ENCODE data around the gene ZC3H11A. TPM values are rescaled to one million over a fixed set of nuclear protein-coding genes. Genes with fewer than 3 reads are reported as not detected.
"Not testable (repeated sequence)": the region's sequence is repeated elsewhere in the genome, so short reads cannot be mapped to it uniquely, and the experiment has no call there.

ZC3H11A gene
- total RNA-seq, 1 experiment from 2014 or later: 95.9 TPM

DNA sequence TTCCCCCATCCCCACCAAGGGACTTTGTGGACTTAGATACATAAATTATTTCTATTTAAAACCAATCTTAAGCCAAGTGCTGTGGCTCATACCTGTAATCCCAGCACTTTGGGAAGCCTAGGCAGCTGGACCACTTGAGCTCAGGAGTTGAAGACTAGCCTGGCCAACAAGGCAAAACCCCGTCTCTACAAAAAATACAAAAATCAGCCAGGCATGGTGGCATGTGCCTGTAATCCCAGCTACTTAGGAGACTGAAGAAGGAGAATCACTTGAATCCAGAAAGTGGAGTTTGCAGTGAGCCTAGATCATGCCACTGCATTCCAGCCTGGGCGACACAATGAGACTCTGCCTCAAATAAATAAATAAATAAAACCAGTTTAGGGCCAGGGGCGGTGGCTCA is 34.9 kb upstream of the ZC3H11A start:
- Histone ChIP-seq H2BK5ac (ENCODE audit: insufficient read length, low read length) (no peak overlapping the region), H4K5ac (ENCODE audit: insufficient read length, low read depth, low read length) (no peak overlapping the region), H3K23me2 (ENCODE audit: insufficient read length, low read depth, low read length, poor library complexity, severe bottlenecking) (no peaks in the 10 kb centered on the region), H4K8ac (replicated peaks; ENCODE audit: insufficient read length, low read depth, low read length) (no peak overlapping the region), H3K23ac (ENCODE audit: insufficient read length, low read depth, low read length) (no peak overlapping the region), H3K79me2 (ENCODE audit: insufficient read depth, low read length) (no peaks in the 10 kb centered on the region), H2AK5ac (ENCODE audit: insufficient read length, low read length) (no peak overlapping the region), H4K91ac (ENCODE audit: insufficient read length, low read depth, low read length) (no peak overlapping the region), H3K56ac (ENCODE audit: insufficient read length, low read depth, low read length) (no peak overlapping the region), H3K4ac (ENCODE audit: low read depth, low read length) (no peak overlapping the region), H3K79me1 (ENCODE audit: insufficient read depth, low read depth, low read length, poor library complexity, severe bottlenecking) (no peaks in the 10 kb centered on the region), H2BK12ac (ENCODE audit: insufficient read length, low read depth, low read length) (no peak overlapping the region), H3K18ac (ENCODE audit: insufficient read length, low read depth, low read length) (no peak overlapping the region), H3K14ac (ENCODE audit: insufficient read depth, low read length) (no peak overlapping the region), H3K4me2 (ENCODE audit: insufficient read depth, insufficient read length, low read length) (no peak overlapping the region), H3K9ac (ENCODE audit: extremely low read depth, insufficient read length, low read length) (no peak overlapping the region), H3K27ac (ENCODE audit: insufficient read length, low read depth, low read length) (no peak overlapping the region), H3K27me3 (ENCODE audit: insufficient read depth, low read length) (no peaks in the 10 kb centered on the region), H3K9me3 (ENCODE audit: control insufficient read depth, low read depth, low read length) (no peaks in the 10 kb centered on the region), H2BK20ac (ENCODE audit: low read depth, low read length, poor library complexity, severe bottlenecking) (no peak overlapping the region), H4K20me1 (ENCODE audit: control insufficient read depth, insufficient read depth, insufficient read length) (no peaks in the 10 kb centered on the region), H2BK120ac (ENCODE audit: low read depth, low read length, poor library complexity, severe bottlenecking) (no peak overlapping the region), H3K4me1 (ENCODE audit: insufficient read depth, low read length) (no peaks in the 10 kb centered on the region), H2BK15ac (ENCODE audit: low read depth, low read length) (no peak overlapping the region), H3T11ph (ENCODE audit: low read length) (no peak overlapping the region), H2AFZ (ENCODE audit: low read length) (no peak overlapping the region)
- WGBS (ENCODE audit: extremely low coverage, insufficient read length, low lambda C conversion rate): no CpG with 5 or more reads among the region's 3 CpGs
- H3K9me3 Mint-ChIP-seq: no peaks in the 10 kb centered on the region
- TF ChIP-seq, protein P1, sequence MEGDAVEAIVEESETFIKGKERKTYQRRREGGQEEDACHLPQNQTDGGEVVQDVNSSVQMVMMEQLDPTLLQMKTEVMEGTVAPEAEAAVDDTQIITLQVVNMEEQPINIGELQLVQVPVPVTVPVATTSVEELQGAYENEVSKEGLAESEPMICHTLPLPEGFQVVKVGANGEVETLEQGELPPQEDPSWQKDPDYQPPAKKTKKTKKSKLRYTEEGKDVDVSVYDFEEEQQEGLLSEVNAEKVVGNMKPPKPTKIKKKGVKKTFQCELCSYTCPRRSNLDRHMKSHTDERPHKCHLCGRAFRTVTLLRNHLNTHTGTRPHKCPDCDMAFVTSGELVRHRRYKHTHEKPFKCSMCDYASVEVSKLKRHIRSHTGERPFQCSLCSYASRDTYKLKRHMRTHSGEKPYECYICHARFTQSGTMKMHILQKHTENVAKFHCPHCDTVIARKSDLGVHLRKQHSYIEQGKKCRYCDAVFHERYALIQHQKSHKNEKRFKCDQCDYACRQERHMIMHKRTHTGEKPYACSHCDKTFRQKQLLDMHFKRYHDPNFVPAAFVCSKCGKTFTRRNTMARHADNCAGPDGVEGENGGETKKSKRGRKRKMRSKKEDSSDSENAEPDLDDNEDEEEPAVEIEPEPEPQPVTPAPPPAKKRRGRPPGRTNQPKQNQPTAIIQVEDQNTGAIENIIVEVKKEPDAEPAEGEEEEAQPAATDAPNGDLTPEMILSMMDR (conservative IDR thresholded peaks at IDR 0.05): no peak
- no peaks in the 10 kb centered on the region for H3K27me3 Mint-ChIP-seq (ENCODE audit: low read depth)
- no peak overlapping the region for H3K27ac Mint-ChIP-seq
- H3K4me3 Mint-ChIP-seq: no peak overlapping the region
- no peaks in the 10 kb centered on the region for H3K36me3 Mint-ChIP-seq (ENCODE audit: insufficient read depth in 1 of 3, low read depth in 3 of 3)
- peaks cover 3 to 6% of the 10 kb centered on the region in 2 experiments; a peak in 2 of 4 replicates for H3K4me1 Mint-ChIP-seq
- no peak for DNase-seq

DNA sequence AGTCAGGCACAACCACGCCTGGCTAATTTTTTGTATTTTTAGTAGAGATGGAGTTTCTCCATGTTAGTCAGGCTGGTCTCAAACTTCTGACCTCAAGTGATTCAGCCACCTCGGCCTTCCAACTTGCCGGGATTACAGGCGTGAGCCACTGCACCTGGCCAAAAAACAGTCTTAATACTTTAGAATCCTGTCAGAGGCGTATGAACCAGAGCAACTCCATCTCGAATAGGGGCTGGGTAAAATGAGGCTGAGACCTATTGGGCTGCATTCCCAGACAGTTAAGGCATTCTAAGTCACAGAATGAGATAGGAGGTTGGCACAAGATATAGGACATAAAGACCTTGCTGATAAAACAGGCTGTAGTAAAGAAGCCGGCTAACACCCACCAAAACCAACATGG is 33.5 kb upstream of the ZC3H11A start:
- not testable (repeated sequence) for H3K27ac Mint-ChIP-seq; DNase-seq; H3K36me3 Mint-ChIP-seq (ENCODE audit: insufficient read depth in 1 of 3, low read depth in 3 of 3); H3K23me2 ChIP-seq (ENCODE audit: insufficient read length, low read depth, low read length, poor library complexity, severe bottlenecking); H2BK20ac ChIP-seq (ENCODE audit: low read depth, low read length, poor library complexity, severe bottlenecking); H3K14ac ChIP-seq (ENCODE audit: insufficient read depth, low read length); H3K4me1 ChIP-seq (ENCODE audit: insufficient read depth, low read length); H3T11ph ChIP-seq (ENCODE audit: low read length); H2AK5ac ChIP-seq (ENCODE audit: insufficient read length, low read length); H4K8ac ChIP-seq (replicated peaks; ENCODE audit: insufficient read length, low read depth, low read length); H3K23ac ChIP-seq (ENCODE audit: insufficient read length, low read depth, low read length); H2BK15ac ChIP-seq (ENCODE audit: low read depth, low read length); H3K4me3 Mint-ChIP-seq; H3K27me3 Mint-ChIP-seq (ENCODE audit: low read depth); H4K5ac ChIP-seq (ENCODE audit: insufficient read length, low read depth, low read length); H3K4ac ChIP-seq (ENCODE audit: low read depth, low read length); H3K79me1 ChIP-seq (ENCODE audit: insufficient read depth, low read depth, low read length, poor library complexity, severe bottlenecking); H4K20me1 ChIP-seq (ENCODE audit: control insufficient read depth, insufficient read depth, insufficient read length); H3K4me1 Mint-ChIP-seq; H2BK12ac ChIP-seq (ENCODE audit: insufficient read length, low read depth, low read length); H4K91ac ChIP-seq (ENCODE audit: insufficient read length, low read depth, low read length); H3K9me3 ChIP-seq (ENCODE audit: control insufficient read depth, low read depth, low read length); H3K18ac ChIP-seq (ENCODE audit: insufficient read length, low read depth, low read length); H3K27me3 ChIP-seq (ENCODE audit: insufficient read depth, low read length); H3K9me3 Mint-ChIP-seq; H3K56ac ChIP-seq (ENCODE audit: insufficient read length, low read depth, low read length); H3K4me2 ChIP-seq (ENCODE audit: insufficient read depth, insufficient read length, low read length); H2BK120ac ChIP-seq (ENCODE audit: low read depth, low read length, poor library complexity, severe bottlenecking); H3K79me2 ChIP-seq (ENCODE audit: insufficient read depth, low read length); H3K27ac ChIP-seq (ENCODE audit: insufficient read length, low read depth, low read length); H2AFZ ChIP-seq (ENCODE audit: low read length); H3K9ac ChIP-seq (ENCODE audit: extremely low read depth, insufficient read length, low read length); H2BK5ac ChIP-seq (ENCODE audit: insufficient read length, low read length)
- no CpG with 5 or more reads among the region's 7 CpGs for WGBS (ENCODE audit: extremely low coverage, insufficient read length, low lambda C conversion rate)

Measured in H9 (cell line).